ENCODE data around the gene CPNE1.

Gene CPNE1

DNA sequence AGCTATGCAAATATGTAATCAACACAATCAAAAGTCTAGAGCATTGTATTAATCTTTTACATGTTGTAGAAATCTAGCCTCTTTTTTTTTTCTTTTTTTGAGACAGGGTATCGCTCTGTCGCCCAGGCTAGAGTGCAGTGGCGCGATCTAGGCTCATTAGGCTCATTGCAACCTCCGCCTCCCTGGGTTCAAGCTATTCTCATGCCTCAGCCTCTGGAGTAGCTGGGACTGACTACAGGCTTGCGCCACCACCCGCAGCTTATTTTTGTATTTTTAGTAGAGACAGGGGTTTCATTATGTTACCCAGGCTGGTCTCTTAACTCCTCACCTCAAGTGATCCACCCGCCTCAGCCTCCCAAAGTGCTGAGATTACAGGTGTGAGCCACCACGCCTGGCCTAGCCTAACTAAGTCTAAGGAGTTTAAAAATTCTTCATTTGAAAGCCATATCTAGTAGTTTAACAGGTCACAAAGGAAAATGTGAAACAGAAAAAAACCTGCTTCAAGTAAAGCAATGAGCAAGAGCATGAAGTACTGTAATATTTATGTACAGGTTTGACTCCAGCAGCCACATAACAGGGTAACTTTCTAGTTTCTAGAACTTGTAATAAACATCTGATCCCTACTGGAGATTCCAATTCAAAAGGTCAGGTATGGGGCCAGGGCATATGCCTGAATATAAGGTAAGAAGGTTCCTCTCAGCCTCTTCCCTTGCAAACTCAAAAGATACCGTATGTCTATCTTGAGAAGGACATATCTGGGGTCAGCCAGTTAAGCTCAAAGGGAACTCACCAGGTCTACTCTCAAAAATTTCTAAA is 4.4 kb downstream of the CPNE1 start:
- no peak for TF ChIP-seq CTCF (conservative IDR thresholded peaks at IDR 0.05; ENCODE audit: low read depth, low read length)
- no peak for DNase-seq (ENCODE audit: low read depth)
- no peak overlapping the region for H3K4me3 ChIP-seq (ENCODE audit: low read depth, low read length)

DNA sequence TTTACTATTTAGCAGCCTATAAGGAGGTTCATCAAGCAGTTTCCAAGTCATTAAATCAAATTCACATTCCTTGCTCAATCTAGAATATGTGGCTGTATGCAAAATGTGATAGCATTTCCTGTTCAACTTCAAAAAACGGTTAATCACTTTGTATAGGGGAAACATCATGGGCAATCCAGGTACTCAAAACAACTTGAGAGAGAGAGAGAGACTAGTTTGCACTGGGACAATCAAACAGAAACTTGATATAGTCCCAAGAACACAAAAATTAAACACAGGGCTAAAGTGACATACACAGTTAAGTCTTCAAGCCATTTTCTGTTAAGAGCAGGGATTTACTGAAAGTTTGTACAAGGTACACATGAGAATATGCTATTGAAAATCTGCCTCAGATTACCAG is 7.4 kb downstream of the CPNE1 start:
- no peak for TF ChIP-seq CTCF (conservative IDR thresholded peaks at IDR 0.05; ENCODE audit: low read depth, low read length)
- H3K4me3 ChIP-seq (ENCODE audit: low read depth, low read length), result no peak overlapping the region
- no peak for DNase-seq (ENCODE audit: low read depth)

DNA sequence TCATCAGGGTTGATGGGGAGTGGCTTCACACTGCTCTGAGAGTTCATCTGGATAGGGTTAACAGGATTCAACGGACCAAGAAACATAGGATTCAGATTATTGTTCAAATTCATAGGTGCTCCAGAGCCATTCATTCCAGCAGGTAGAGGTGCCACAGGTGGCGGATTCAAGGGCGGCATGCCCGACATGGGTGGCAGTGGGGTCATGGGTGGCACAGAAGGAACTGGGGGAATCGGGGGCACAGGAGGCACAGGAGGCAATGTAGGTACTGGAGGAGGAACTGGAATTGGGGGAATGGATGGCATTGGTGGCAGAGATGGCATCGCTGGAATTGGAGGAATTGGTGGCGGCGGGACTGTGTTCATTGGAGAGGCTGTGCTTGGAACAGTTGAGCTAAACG is 10.3 kb downstream of the CPNE1 start:
- no peak overlapping the region for H3K4me3 ChIP-seq (ENCODE audit: low read depth, low read length)
- DNase-seq (ENCODE audit: low read depth), result no peak
- no peak for TF ChIP-seq CTCF (conservative IDR thresholded peaks at IDR 0.05; ENCODE audit: low read depth, low read length)

DNA sequence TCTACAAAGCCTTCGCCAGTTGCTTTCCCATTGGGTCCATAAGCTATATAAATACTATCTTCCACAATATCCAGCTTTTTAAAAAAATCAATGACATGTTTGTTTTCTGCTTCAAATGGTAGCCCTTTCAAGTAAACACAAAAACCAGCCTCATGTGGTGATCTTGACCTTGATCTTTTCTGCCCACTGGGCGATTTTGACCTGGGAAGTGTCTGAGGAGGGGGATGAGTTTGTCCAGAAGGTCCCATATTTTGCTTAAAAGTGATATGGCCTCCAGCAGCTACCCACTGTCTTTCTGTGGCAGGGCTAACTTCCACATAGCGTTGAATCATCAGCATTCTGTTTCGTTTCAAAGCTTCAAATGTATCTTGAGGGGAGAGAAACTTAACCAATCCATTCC is 10.8 kb downstream of the CPNE1 start:
- no peak overlapping the region for H3K4me3 ChIP-seq (ENCODE audit: low read depth, low read length)
- no peak for TF ChIP-seq CTCF (conservative IDR thresholded peaks at IDR 0.05; ENCODE audit: low read depth, low read length)
- DNase-seq (ENCODE audit: low read depth), result no peak

DNA sequence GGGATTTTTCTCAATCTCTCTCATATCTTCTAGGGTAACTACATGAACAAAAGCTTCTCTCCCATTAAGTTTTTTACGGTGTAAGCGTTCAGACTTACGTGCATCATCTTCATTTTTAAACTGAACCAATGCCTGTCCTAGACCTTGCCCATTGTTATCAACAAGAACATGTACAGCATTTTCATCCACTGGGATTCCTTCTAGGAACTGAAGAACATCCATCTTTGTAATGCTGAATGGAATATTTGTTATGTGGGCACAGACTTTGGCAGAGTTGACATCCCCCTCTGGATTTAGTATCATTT is 11.3 kb downstream of the CPNE1 start:
- DNase-seq (ENCODE audit: low read depth), result no peak
- no peak for TF ChIP-seq CTCF (conservative IDR thresholded peaks at IDR 0.05; ENCODE audit: low read depth, low read length)
- no peak overlapping the region for H3K4me3 ChIP-seq (ENCODE audit: low read depth, low read length)

- no peak overlapping the region for H3K4me3 ChIP-seq (ENCODE audit: low read depth, low read length)
- TF ChIP-seq CTCF (conservative IDR thresholded peaks at IDR 0.05; ENCODE audit: low read depth, low read length), result no peak
- DNase-seq (ENCODE audit: low read depth), result no peak
Observed at GRCh38 chr20:35652641-35653429, 11.9 kb downstream of the CPNE1 start.

All from choroid plexus epithelial cell (primary cell).